PC-9 (cell line): ENCODE results near the gene FNDC3B. TPM values are rescaled to one million over a fixed set of nuclear protein-coding genes. Genes with fewer than 3 reads are reported as not detected.

Experiments used
- BruUV-seq: library from RNA; stranded (reverse); fragments of 400-500 nt; replicated peaks from 2 replicates; lab custom pipeline; 2021; lab: Mats Ljungman, UMichigan
- CTCF ChIA-PET: fragments of 300-600 bp; sonication (Branson Sonifier 250); formaldehyde crosslinking; loops from one replicate; lab custom pipeline; 2022; ENCODE audit warnings: antibody characterized with exemption; lab: Charles Lee
- POLR2A ChIA-PET: fragments of 300-600 bp; sonication (Branson Sonifier 250); formaldehyde crosslinking; loops from one replicate; lab custom pipeline; 2022; ENCODE audit warnings: antibody characterized with exemption; ENCODE audit not compliant: unreplicated experiment; lab: Charles Lee
- DNase-seq, 2 experiments: peaks; one replicate each; pipeline versions ENCODE4 v3.0.0 to v3.0.0-alpha.2; 2015 to 2022; ENCODE audit warnings: mixed read lengths in 1 of 2
- H2AFZ ChIP-seq: fragments of 200-600 bp; sonication (generic); 2 replicates; pipeline ENCODE4 v1.8.1; 2017; ENCODE audit warnings: antibody characterized with exemption
- H3F3A ChIP-seq: fragments of 200-600 bp; sonication (generic); 2 replicates; pipeline ENCODE4 v1.8.1; 2017; ENCODE audit warnings: antibody characterized with exemption, mild to moderate bottlenecking, low read depth; ENCODE audit not compliant: insufficient read depth
- H3K27ac ChIP-seq: fragments of 200-600 bp; sonication (generic); 2 replicates; pipeline ENCODE4 v1.6.1; 2016; ENCODE audit warnings: mixed run types
- H3K27me3 ChIP-seq: fragments of 200-600 bp; sonication (generic); 2 replicates; pipeline ENCODE4 v1.6.1; 2016; ENCODE audit warnings: low read depth, mixed run types; ENCODE audit not compliant: insufficient read depth
- H3K36me3 ChIP-seq: fragments of 200-600 bp; sonication (generic); 2 replicates; pipeline ENCODE4 v1.6.1; 2016; ENCODE audit warnings: low read depth, mixed run types
- H3K4me1 ChIP-seq: fragments of 200-600 bp; sonication (generic); replicated peaks from 2 replicates; pipeline ENCODE4 v1.6.1; 2016; ENCODE audit warnings: mixed run types; ENCODE audit not compliant: insufficient read depth
- H3K4me2 ChIP-seq: fragments of 200-600 bp; sonication (generic); 2 replicates; pipeline ENCODE4 v1.6.1; 2017; ENCODE audit warnings: mixed run types
- H3K4me3 ChIP-seq: fragments of 200-600 bp; sonication (generic); 2 replicates; pipeline ENCODE4 v1.6.1; 2016; ENCODE audit warnings: mixed run types
- H3K79me2 ChIP-seq: fragments of 200-600 bp; sonication (generic); 2 replicates; pipeline ENCODE4 v1.6.1; 2017; ENCODE audit warnings: low read depth, mixed run types
- H3K9me2 ChIP-seq: fragments of 200-600 bp; sonication (generic); 2 replicates; pipeline ENCODE4 v1.8.1; 2017; ENCODE audit warnings: mild to moderate bottlenecking; ENCODE audit not compliant: insufficient read depth
- H3K9me3 ChIP-seq: fragments of 200-600 bp; sonication (generic); 2 replicates; pipeline ENCODE4 v1.8.1; 2016; ENCODE audit warnings: low read depth; ENCODE audit not compliant: insufficient read depth
- H4K20me1 ChIP-seq: fragments of 200-600 bp; sonication (generic); 2 replicates; pipeline ENCODE4 v1.8.1; 2017; ENCODE audit not compliant: insufficient read depth
- EZH2 ChIP-seq: fragments of 200-600 bp; sonication (generic); IDR thresholded peaks from 2 replicates; pipeline ENCODE4 v1.8.0; 2017; ENCODE audit warnings: antibody characterized with exemption, low read depth
- intact Hi-C: fragments of 100-400 bp; cut with micrococcal nuclease; formaldehyde crosslinking; loops from one replicate; pipeline ENCODE4 v1.10.0; 2022; ENCODE audit not compliant: unreplicated experiment
- total RNA-seq: library from RNA; stranded (reverse); gene quantifications from 2 replicates; pipeline ENCODE4 v1.2.3, GENCODE V29; 2021
- TF ChIP-seq, protein P1 (sequence below): fragments of 200-600 bp; sonication (generic); conservative IDR thresholded peaks from 2 replicates; pipeline ENCODE4 v1.6.1; 2017; ENCODE audit warnings: mixed run types, antibody characterized with exemption, mild to moderate bottlenecking, moderate library complexity

The FNDC3B gene
- total RNA-seq, 1 experiment from 2014 or later = 106 TPM

DNA sequence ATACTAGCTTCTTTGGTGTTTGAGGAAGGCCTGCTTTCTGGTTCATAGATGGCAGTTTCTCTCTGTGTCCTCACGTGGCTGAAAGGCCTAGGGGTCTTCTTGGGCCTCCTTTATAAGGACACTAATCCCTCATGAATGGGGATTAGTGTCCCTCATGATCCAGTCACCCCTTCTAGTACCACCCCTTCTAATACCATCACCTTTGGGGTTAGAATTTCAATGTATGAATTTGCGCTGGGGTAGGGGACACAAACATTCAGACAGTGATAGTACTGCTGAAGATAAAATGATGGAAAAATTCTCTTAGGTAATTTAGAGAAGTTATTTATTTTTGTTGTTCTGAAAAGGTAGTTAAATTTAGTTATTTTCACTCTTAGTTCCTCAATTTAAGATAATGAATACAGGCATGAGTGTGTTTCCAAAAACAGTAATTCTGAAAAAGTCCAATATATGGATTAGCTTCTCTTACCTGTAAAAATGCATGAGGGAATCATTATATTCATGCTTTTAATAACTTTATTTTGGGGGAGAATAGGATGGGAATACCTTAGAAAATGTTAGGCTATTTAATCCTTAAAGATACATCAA, 103.6 kb downstream of the FNDC3B start:
- no TSS peak for BruUV-seq
- DNase-seq = no peak
- Histone ChIP-seq H3K4me1 (peaks cover 67% of the 10 kb centered on the region), H3K36me3 (peaks cover 65% of the 10 kb centered on the region), H3K27ac (peak overlapping the region; percentile 86), H3K4me3 (peak overlapping the region; percentile 27; the same call in 1 of the 2 replicates), H3K9me2 (no peaks in the 10 kb centered on the region), H3K4me2 (peak overlapping the region; percentile 73), H4K20me1 (peaks cover 6% of the 10 kb centered on the region; the same call in 1 of the 2 replicates), H3K27me3 (no peaks in the 10 kb centered on the region), H2AFZ (no peak overlapping the region), H3F3A (peaks cover 88% of the 10 kb centered on the region), H3K9me3 (peaks cover 28% of the 10 kb centered on the region), H3K79me2 (peaks cover 93% of the 10 kb centered on the region)
- intact Hi-C loops = loop anchor here (1.0 to 5.0 kb wide), 3 partner anchors 10 to 191 kb away; no protein-coding TSS in a partner anchor
- POLR2A ChIA-PET = no interaction called here
- no peak for TF ChIP-seq EZH2
- TF ChIP-seq, protein P1, sequence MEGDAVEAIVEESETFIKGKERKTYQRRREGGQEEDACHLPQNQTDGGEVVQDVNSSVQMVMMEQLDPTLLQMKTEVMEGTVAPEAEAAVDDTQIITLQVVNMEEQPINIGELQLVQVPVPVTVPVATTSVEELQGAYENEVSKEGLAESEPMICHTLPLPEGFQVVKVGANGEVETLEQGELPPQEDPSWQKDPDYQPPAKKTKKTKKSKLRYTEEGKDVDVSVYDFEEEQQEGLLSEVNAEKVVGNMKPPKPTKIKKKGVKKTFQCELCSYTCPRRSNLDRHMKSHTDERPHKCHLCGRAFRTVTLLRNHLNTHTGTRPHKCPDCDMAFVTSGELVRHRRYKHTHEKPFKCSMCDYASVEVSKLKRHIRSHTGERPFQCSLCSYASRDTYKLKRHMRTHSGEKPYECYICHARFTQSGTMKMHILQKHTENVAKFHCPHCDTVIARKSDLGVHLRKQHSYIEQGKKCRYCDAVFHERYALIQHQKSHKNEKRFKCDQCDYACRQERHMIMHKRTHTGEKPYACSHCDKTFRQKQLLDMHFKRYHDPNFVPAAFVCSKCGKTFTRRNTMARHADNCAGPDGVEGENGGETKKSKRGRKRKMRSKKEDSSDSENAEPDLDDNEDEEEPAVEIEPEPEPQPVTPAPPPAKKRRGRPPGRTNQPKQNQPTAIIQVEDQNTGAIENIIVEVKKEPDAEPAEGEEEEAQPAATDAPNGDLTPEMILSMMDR = no peak
- CTCF ChIA-PET = no interaction called here

- intact Hi-C loops = loop anchor here (5.0 kb wide), 2 partner anchors 173 to 192 kb away; no protein-coding TSS in a partner anchor
- no peak overlapping the region for H2AFZ ChIP-seq
- H4K20me1 ChIP-seq = peaks cover 9% of the 10 kb centered on the region; the same call in 1 of the 2 replicates
- no peak overlapping the region for H3K4me2 ChIP-seq
- TF ChIP-seq, protein P1 = no peak
- H3K9me2 ChIP-seq = no peaks in the 10 kb centered on the region
- H3K79me2 ChIP-seq = peaks cover 93% of the 10 kb centered on the region
- no peak for DNase-seq
- peaks cover 28% of the 10 kb centered on the region for H3K9me3 ChIP-seq
- H3K4me1 ChIP-seq = peaks cover 67% of the 10 kb centered on the region
- H3K36me3 ChIP-seq = peaks cover 70% of the 10 kb centered on the region
- H3K4me3 ChIP-seq = no peak overlapping the region
- H3K27ac ChIP-seq = peak overlapping the region; percentile 1; the same call in 1 of the 2 replicates
- no TSS peak for BruUV-seq
- POLR2A ChIA-PET = no interaction called here
- no peaks in the 10 kb centered on the region for H3K27me3 ChIP-seq
- CTCF ChIA-PET = interaction anchor here (0.6 kb wide), 1 partner anchor 141 kb away, joined by 4 read pairs; no protein-coding TSS in a partner anchor
- peaks cover 88% of the 10 kb centered on the region for H3F3A ChIP-seq
Measured at GRCh38 chr3:172143739-172144497, 104.5 kb downstream of the FNDC3B start.

DNA sequence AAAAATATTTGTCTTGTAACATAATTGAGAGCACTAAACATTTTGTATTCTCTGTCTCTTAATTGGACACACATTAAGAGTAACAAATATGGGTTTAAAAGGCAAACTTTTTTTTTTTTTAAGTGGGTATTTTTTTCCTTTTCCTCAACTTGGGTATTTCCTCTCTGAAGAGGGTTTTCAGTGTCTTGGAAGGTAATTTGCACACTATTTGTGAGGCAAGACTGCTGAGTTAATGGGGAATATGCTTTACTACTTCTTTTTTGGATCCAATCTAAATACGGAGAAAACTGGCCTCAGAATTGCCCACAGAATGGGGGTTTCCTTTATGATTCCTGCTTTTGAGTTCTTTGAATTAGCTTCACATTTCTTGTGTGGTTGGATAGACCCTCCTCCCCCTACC, 105.2 kb downstream of the FNDC3B start:
- Histone ChIP-seq H3K36me3 (peaks cover 68% of the 10 kb centered on the region), H3K4me2 (no peak overlapping the region), H3K4me1 (peaks cover 67% of the 10 kb centered on the region), H3F3A (peaks cover 88% of the 10 kb centered on the region), H3K9me3 (peaks cover 28% of the 10 kb centered on the region), H4K20me1 (peaks cover 10% of the 10 kb centered on the region; the same call in 1 of the 2 replicates), H3K4me3 (no peak overlapping the region), H2AFZ (no peak overlapping the region), H3K79me2 (peaks cover 93% of the 10 kb centered on the region), H3K27me3 (no peaks in the 10 kb centered on the region), H3K27ac (peak overlapping the region; percentile 1; the same call in 1 of the 2 replicates), H3K9me2 (no peaks in the 10 kb centered on the region)
- no peak for DNase-seq
- POLR2A ChIA-PET = no interaction called here
- intact Hi-C loops = loop anchor here (5.0 kb wide), 2 partner anchors 173 to 192 kb away; no protein-coding TSS in a partner anchor
- CTCF ChIA-PET = interaction anchor here (0.6 kb wide), 1 partner anchor 141 kb away, joined by 4 read pairs; no protein-coding TSS in a partner anchor
- TF ChIP-seq, protein P1 = no peak
- no peak for TF ChIP-seq EZH2
- no TSS peak for BruUV-seq
